HCT116 (cell line): Measurements from ENCODE around the gene LIMS2. TPM values are rescaled to one million over a fixed set of nuclear protein-coding genes. Genes with fewer than 3 reads are reported as not detected.

Experiments
- ATAC-seq: fragments of 200-7000 bp; cut with Tn5 transposase; 2 replicates; pipeline ENCODE4 v1.9.1; 2020; ENCODE audit warnings: mild to moderate bottlenecking, moderate library complexity
- BruUV-seq: library from RNA; stranded (reverse); fragments of 400-500 nt; replicated peaks from 2 replicates; lab custom pipeline; 2021; lab: Mats Ljungman, UMichigan
- CTCF ChIA-PET: fragments of 300-600 bp; sonication (Branson Sonifier 250); formaldehyde crosslinking; loops from one replicate; lab custom pipeline; 2021; ENCODE audit warnings: antibody characterized with exemption; lab: Charles Lee
- POLR2A ChIA-PET: fragments of 300-600, 350-600 bp; sonication (Branson Sonifier 250); formaldehyde crosslinking; loops from one replicate; lab custom pipeline; 2021; ENCODE audit warnings: antibody characterized with exemption; lab: Charles Lee
- RAD21 ChIA-PET, 2 experiments: fragments of 300-600 bp; sonication (Branson Sonifier 250); formaldehyde crosslinking; loops; one replicate each; lab custom pipeline; 2023; ENCODE audit warnings: low total read pairs in 2 of 2; ENCODE audit not compliant: uncharacterized antibody in 2 of 2, unreplicated experiment in 2 of 2, low non-redundant PET in 1 of 2; lab: Charles Lee
- DNase-seq: peaks from one replicate; pipeline ENCODE4 v3.0.0-alpha.2; 2010; ENCODE audit warnings: low read depth, low spot score
- H2AFZ ChIP-seq: fragments of 200-600 bp; shearing (Covaris generic), sonication (generic); 2 replicates; pipeline ENCODE4 v1.6.1; 2017; ENCODE audit warnings: low read depth, mixed run types, mixed read lengths, antibody characterized with exemption, low read length; ENCODE audit not compliant: poor library complexity, severe bottlenecking
- H3K27ac ChIP-seq: 2 replicates; pipeline ENCODE4 v1.5.1; 2012; ENCODE audit warnings: low read depth, low read length
- H3K27me3 ChIP-seq: fragments of 200-600 bp; sonication (generic); 2 replicates; pipeline ENCODE4 v1.6.1; 2016; ENCODE audit warnings: mixed run types, low read length, mixed read lengths; ENCODE audit not compliant: insufficient read depth
- H3K36me3 ChIP-seq, 2 experiments: fragments of 200-500 bp in 1 of 2; fragments of 200-600 bp in 1 of 2; sonication (Bioruptor generic) in 1 of 2; sonication (generic) in 1 of 2; 2 replicates each; pipeline versions ENCODE4 v1.5.1 to v1.6.1; 2014 to 2016; ENCODE audit warnings: low read length in 2 of 2, inconsistent platforms in 1 of 2, mixed read lengths in 1 of 2, mixed run types in 1 of 2; ENCODE audit not compliant: insufficient read depth in 2 of 2, control insufficient read depth in 1 of 2
- H3K4me1 ChIP-seq, 2 experiments: fragments of 200-600 bp in 1 of 2; sonication (generic) in 1 of 2; 2 replicates each; pipeline versions ENCODE4 v1.5.1 to v1.6.1; 2012 to 2017; ENCODE audit warnings: low read length in 2 of 2, inconsistent platforms in 1 of 2, mild to moderate bottlenecking in 1 of 2, mixed read lengths in 1 of 2, mixed run types in 1 of 2, moderate library complexity in 1 of 2; ENCODE audit not compliant: insufficient read depth in 2 of 2, control insufficient read depth in 1 of 2
- H3K4me2 ChIP-seq: fragments of 200-600 bp; sonication (generic); 2 replicates; pipeline ENCODE4 v1.6.1; 2017; ENCODE audit warnings: mixed run types, low read length, mixed read lengths
- H3K4me3 ChIP-seq, 2 experiments: fragments of 200-600 bp in 1 of 2; sonication (generic) in 1 of 2; replicated peaks in 1 of 2; 2 replicates each; pipeline ENCODE4 v1.5.1; 2011 to 2016; ENCODE audit warnings: low read length in 2 of 2, control low read depth in 1 of 2, low read depth in 1 of 2, mild to moderate bottlenecking in 1 of 2, mixed read lengths in 1 of 2, mixed run types in 1 of 2
- H3K79me2 ChIP-seq: fragments of 200-600 bp; sonication (generic); 2 replicates; pipeline ENCODE4 v1.6.1; 2017; ENCODE audit warnings: mild to moderate bottlenecking, mixed run types, low read length, moderate library complexity, mixed read lengths; ENCODE audit not compliant: insufficient read depth
- H3K9ac ChIP-seq: fragments of 200-600 bp; sonication (generic); 2 replicates; pipeline ENCODE4 v1.6.1; 2016; ENCODE audit warnings: low read length, mixed read lengths
- H3K9me2 ChIP-seq: fragments of 200-600 bp; sonication (generic), shearing (Covaris generic); 2 replicates; pipeline ENCODE4 v1.6.1; 2017; ENCODE audit warnings: mixed run types, mild to moderate bottlenecking, moderate library complexity; ENCODE audit not compliant: insufficient read depth
- H3K9me3 ChIP-seq, 2 experiments: fragments of 200-500 bp in 1 of 2; fragments of 200-600 bp in 1 of 2; sonication (Bioruptor generic) in 1 of 2; sonication (generic) in 1 of 2; 2 replicates each; pipeline ENCODE4 v1.6.1; 2014 to 2017; ENCODE audit warnings: low read length in 2 of 2, mixed read lengths in 2 of 2, inconsistent platforms in 1 of 2, low read depth in 1 of 2, mild to moderate bottlenecking in 1 of 2, mixed run types in 1 of 2, moderate library complexity in 1 of 2; ENCODE audit not compliant: control insufficient read depth in 1 of 2, insufficient read depth in 1 of 2
- H4K20me1 ChIP-seq: fragments of 200-600 bp; sonication (generic), shearing (Covaris generic); 2 replicates; pipeline ENCODE4 v1.6.1; 2017; ENCODE audit warnings: mixed run types, mild to moderate bottlenecking, moderate library complexity; ENCODE audit not compliant: insufficient read depth
- CBX3 ChIP-seq: IDR thresholded peaks from 2 replicates; pipeline ENCODE4 v1.6.1; 2012; ENCODE audit warnings: low read depth
- CEBPB ChIP-seq: IDR thresholded peaks from 2 replicates; pipeline ENCODE4 v1.6.1; 2012; ENCODE audit warnings: low read depth
- EZH2 ChIP-seq: fragments of 200-600 bp; sonication (generic); IDR thresholded peaks from 2 replicates; pipeline ENCODE4 v1.6.1; 2017; ENCODE audit warnings: antibody characterized with exemption, mixed run types
- FOSL1 ChIP-seq: IDR thresholded peaks from 2 replicates; pipeline ENCODE4 v1.6.1; 2012; ENCODE audit warnings: low read depth
- JUND ChIP-seq: IDR thresholded peaks from 2 replicates; pipeline ENCODE4 v1.6.1; 2012
- POLR2AphosphoS5 ChIP-seq: IDR thresholded peaks from 2 replicates; pipeline ENCODE4 v1.6.1; 2011; ENCODE audit warnings: mild to moderate bottlenecking, low read depth, low read length, moderate library complexity
- RAD21 ChIP-seq: IDR thresholded peaks from 2 replicates; pipeline ENCODE4 v1.6.1; 2012; ENCODE audit warnings: low read depth, mild to moderate bottlenecking
- SP1 ChIP-seq: IDR thresholded peaks from 2 replicates; pipeline ENCODE4 v1.6.1; 2012; ENCODE audit warnings: low read depth
- SRF ChIP-seq: IDR thresholded peaks from 2 replicates; pipeline ENCODE4 v1.6.1; 2012; ENCODE audit warnings: low read depth
- TCF7L2 ChIP-seq: IDR thresholded peaks from 2 replicates; pipeline ENCODE4 v1.7.0; 2011; ENCODE audit warnings: borderline replicate concordance, inconsistent platforms; ENCODE audit not compliant: insufficient read depth, insufficient read length; ENCODE audit errors: extremely low read depth
- YY1 ChIP-seq: IDR thresholded peaks from 2 replicates; pipeline ENCODE4 v1.6.1; 2011; ENCODE audit warnings: low read length, low read depth, moderate library complexity, mild to moderate bottlenecking; ENCODE audit not compliant: insufficient replicate concordance; ENCODE audit errors: extremely low read depth
- ZBTB33 ChIP-seq: IDR thresholded peaks from 2 replicates; pipeline ENCODE4 v1.6.1; 2011; ENCODE audit warnings: mild to moderate bottlenecking, low read length, moderate library complexity; ENCODE audit not compliant: insufficient replicate concordance; ENCODE audit errors: extremely low read depth
- ZFX ChIP-seq: fragments of 450-650 bp; IDR thresholded peaks from 2 replicates; pipeline ENCODE4 v1.6.1; 2017
- ZNF274 ChIP-seq: fragments of 200-500 bp; sonication (Bioruptor generic); IDR thresholded peaks from 2 replicates; pipeline ENCODE4 v1.6.1; 2014; ENCODE audit warnings: mild to moderate bottlenecking, low read depth, low read length, inconsistent platforms
- intact Hi-C: fragments of 100-400 bp; cut with micrococcal nuclease; formaldehyde crosslinking; loops from 2 replicates; pipeline ENCODE4 v1.10.0; 2022
- total RNA-seq: library from RNA; stranded (reverse); gene quantifications from one replicate; pipeline ENCODE4 v1.2.1, GENCODE V29; 2021; ENCODE audit not compliant: unreplicated experiment
- TF ChIP-seq, protein P1 (sequence below): IDR thresholded peaks from 2 replicates; pipeline ENCODE4 v1.6.1; 2012; ENCODE audit warnings: low read depth
- TF ChIP-seq, protein P2 (sequence below): IDR thresholded peaks from 2 replicates; pipeline ENCODE4 v1.6.1; 2012

Gene LIMS2
- total RNA-seq, 1 experiment from 2014 or later = 3.7 TPM

- H4K20me1 ChIP-seq = no peaks in the 10 kb centered on the region
- no peaks in the 10 kb centered on the region for H3K79me2 ChIP-seq
- no peak overlapping the region for H3K9ac ChIP-seq
- H3K4me2 ChIP-seq = no peak overlapping the region
- peaks cover 8 to 17% of the 10 kb centered on the region in 2 experiments for H3K4me1 ChIP-seq
- no peaks in the 10 kb centered on the region for H3K9me2 ChIP-seq
- TF ChIP-seq FOSL1 (no peak), YY1 (no peak), ZNF274 (no peak), SRF (no peak), EZH2 (no peak), JUND (no peak), RAD21 (no peak), ZFX (no peak), SP1 (no peak), CBX3 (no peak), CEBPB (no peak), POLR2AphosphoS5 (no peak), ZBTB33 (no peak), TCF7L2 (no peak)
- TF ChIP-seq, protein P1, sequence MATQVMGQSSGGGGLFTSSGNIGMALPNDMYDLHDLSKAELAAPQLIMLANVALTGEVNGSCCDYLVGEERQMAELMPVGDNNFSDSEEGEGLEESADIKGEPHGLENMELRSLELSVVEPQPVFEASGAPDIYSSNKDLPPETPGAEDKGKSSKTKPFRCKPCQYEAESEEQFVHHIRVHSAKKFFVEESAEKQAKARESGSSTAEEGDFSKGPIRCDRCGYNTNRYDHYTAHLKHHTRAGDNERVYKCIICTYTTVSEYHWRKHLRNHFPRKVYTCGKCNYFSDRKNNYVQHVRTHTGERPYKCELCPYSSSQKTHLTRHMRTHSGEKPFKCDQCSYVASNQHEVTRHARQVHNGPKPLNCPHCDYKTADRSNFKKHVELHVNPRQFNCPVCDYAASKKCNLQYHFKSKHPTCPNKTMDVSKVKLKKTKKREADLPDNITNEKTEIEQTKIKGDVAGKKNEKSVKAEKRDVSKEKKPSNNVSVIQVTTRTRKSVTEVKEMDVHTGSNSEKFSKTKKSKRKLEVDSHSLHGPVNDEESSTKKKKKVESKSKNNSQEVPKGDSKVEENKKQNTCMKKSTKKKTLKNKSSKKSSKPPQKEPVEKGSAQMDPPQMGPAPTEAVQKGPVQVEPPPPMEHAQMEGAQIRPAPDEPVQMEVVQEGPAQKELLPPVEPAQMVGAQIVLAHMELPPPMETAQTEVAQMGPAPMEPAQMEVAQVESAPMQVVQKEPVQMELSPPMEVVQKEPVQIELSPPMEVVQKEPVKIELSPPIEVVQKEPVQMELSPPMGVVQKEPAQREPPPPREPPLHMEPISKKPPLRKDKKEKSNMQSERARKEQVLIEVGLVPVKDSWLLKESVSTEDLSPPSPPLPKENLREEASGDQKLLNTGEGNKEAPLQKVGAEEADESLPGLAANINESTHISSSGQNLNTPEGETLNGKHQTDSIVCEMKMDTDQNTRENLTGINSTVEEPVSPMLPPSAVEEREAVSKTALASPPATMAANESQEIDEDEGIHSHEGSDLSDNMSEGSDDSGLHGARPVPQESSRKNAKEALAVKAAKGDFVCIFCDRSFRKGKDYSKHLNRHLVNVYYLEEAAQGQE = no peak
- TF ChIP-seq, protein P2, sequence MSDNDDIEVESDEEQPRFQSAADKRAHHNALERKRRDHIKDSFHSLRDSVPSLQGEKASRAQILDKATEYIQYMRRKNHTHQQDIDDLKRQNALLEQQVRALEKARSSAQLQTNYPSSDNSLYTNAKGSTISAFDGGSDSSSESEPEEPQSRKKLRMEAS = no peak
- ChIA-PET POLR2A (no interaction called here), CTCF (no interaction called here), RAD21 (no interaction called here)
- no peak overlapping the region for H3K27ac ChIP-seq
- intact Hi-C loops = no loop called here
- H3K4me3 ChIP-seq = no peak overlapping the region
- H3K9me3 ChIP-seq = no peaks in the 10 kb centered on the region
- H3K36me3 ChIP-seq = no peaks in the 10 kb centered on the region
- BruUV-seq = no TSS peak
- no peak for ATAC-seq
- no peaks in the 10 kb centered on the region for H3K27me3 ChIP-seq
- no peak overlapping the region for H2AFZ ChIP-seq
- DNase-seq = no peak
Observed at GRCh38 chr2:127633556-127634065, 41.7 kb downstream of the LIMS2 start.
